ENCODE measurements around the gene STX1B.

The STX1B gene

DNA sequence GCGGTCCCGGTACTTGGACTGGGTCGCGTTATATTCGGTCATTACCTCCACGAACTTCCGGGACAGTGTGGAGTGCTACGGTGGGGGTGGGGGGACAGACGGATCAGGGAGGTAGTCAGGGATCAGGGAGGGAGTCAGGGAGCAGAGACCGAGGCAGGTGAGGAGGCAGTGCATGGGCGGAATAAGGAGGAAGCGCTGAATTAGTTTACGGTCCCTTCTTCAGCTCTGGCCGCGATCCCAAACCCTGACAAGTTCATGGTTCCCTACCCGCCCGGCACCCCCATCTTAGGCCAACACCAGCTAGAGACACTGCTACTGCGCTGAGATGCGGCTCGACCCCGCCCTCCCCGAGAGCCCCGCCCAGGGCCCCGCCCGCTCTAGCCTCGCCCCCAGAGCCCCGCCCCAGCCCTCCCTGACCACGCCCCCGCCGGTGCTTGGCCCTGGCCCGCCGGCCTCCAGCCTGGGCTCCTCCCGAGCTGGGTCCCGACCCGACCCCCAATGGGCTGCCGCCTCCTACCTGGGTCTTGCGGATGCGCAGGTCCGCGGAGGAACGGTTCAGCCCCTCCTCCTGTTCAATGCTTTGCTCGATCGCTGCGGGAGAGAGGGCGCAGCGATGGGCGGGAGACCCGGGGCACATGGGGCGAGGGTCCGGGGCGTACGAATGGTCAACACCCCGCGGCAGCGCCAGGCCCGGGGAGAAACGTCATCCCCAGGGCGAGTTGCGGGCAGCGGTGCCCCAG, 13.3 kb downstream of the STX1B start:
- Histone ChIP-seq H3K9me3 (ENCODE audit: low read length) (no peaks in the 10 kb centered on the region), H3F3A (ENCODE audit: insufficient read depth, low read length) (no peaks in the 10 kb centered on the region), H3K4me2 (ENCODE audit: low read length) (peak overlapping the region; percentile 81), H3K9me2 (ENCODE audit: low read depth, low read length) (no peaks in the 10 kb centered on the region), H3K9ac (ENCODE audit: low read length) (peak overlapping the region; percentile 68), H3K4me1 (ENCODE audit: insufficient read depth, low read length, severe bottlenecking) (peaks cover 26% of the 10 kb centered on the region), H3K4me3 (ENCODE audit: low read depth, low read length, poor library complexity, severe bottlenecking) (peak overlapping the region; percentile 69), H3K27me3 (ENCODE audit: insufficient read depth, low read length) (no peaks in the 10 kb centered on the region), H3K79me2 (ENCODE audit: insufficient read depth, low read length) (no peaks in the 10 kb centered on the region), H3K27ac (ENCODE audit: low read depth, low read length, poor library complexity, severe bottlenecking) (no peak overlapping the region), H4K20me1 (ENCODE audit: insufficient read depth, low read length) (no peaks in the 10 kb centered on the region), H3K36me3 (ENCODE audit: insufficient read depth, low read length) (no peaks in the 10 kb centered on the region), H2AFZ (ENCODE audit: low read length) (peak overlapping the region; percentile 53; the same call in 1 of the 2 replicates)
- TF ChIP-seq EZH2 (IDR thresholded peaks at IDR 0.05; ENCODE audit: borderline replicate concordance, low read length), result no peak
- TF ChIP-seq, protein P1, sequence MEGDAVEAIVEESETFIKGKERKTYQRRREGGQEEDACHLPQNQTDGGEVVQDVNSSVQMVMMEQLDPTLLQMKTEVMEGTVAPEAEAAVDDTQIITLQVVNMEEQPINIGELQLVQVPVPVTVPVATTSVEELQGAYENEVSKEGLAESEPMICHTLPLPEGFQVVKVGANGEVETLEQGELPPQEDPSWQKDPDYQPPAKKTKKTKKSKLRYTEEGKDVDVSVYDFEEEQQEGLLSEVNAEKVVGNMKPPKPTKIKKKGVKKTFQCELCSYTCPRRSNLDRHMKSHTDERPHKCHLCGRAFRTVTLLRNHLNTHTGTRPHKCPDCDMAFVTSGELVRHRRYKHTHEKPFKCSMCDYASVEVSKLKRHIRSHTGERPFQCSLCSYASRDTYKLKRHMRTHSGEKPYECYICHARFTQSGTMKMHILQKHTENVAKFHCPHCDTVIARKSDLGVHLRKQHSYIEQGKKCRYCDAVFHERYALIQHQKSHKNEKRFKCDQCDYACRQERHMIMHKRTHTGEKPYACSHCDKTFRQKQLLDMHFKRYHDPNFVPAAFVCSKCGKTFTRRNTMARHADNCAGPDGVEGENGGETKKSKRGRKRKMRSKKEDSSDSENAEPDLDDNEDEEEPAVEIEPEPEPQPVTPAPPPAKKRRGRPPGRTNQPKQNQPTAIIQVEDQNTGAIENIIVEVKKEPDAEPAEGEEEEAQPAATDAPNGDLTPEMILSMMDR (IDR thresholded peaks at IDR 0.05; ENCODE audit: low read length), result no peak

DNA sequence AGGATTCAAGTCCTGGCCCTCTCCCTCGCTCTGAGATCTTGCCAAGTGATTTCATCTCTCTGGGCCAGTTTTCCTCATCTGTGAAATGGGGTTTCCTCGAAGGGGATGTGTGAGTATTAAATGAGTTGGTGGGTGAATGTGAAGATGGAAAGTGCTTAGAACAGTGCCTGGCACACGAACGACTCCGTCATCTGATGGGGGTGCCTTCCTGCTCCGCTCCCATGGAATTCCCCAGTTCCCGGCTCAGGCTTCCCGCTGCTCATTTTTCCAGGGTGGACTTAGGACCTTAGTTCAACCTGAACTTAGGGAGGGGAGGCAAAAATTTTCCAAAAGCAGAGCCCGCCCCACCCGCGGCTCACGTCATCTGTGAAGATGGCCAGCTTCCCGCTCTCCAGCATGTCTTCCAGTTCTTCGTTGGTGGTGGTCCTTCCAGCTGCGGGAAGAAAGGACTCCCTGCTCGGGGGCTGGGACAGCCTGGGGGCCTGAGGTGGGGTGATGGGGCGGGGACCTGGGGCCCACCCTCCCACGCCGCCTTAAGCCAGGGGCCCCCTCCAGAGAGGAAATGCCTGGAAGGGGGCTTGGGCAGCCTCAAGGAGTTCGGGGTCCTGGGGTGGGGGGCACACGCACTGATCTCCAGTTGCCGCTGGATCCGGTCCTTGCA, 14.0 kb downstream of the STX1B start:
- Histone ChIP-seq H3K4me1 (ENCODE audit: insufficient read depth, low read length, severe bottlenecking) (peaks cover 28% of the 10 kb centered on the region), H3K36me3 (ENCODE audit: insufficient read depth, low read length) (no peaks in the 10 kb centered on the region), H3K9me2 (ENCODE audit: low read depth, low read length) (no peaks in the 10 kb centered on the region), H3K4me2 (ENCODE audit: low read length) (peak overlapping the region; percentile 81), H3K27ac (ENCODE audit: low read depth, low read length, poor library complexity, severe bottlenecking) (no peak overlapping the region), H3K27me3 (ENCODE audit: insufficient read depth, low read length) (no peaks in the 10 kb centered on the region), H3F3A (ENCODE audit: insufficient read depth, low read length) (no peaks in the 10 kb centered on the region), H3K4me3 (ENCODE audit: low read depth, low read length, poor library complexity, severe bottlenecking) (peak overlapping the region; percentile 69), H3K79me2 (ENCODE audit: insufficient read depth, low read length) (no peaks in the 10 kb centered on the region), H3K9ac (ENCODE audit: low read length) (peak overlapping the region; percentile 68), H2AFZ (ENCODE audit: low read length) (peak overlapping the region; percentile 53; the same call in 1 of the 2 replicates), H3K9me3 (ENCODE audit: low read length) (no peaks in the 10 kb centered on the region), H4K20me1 (ENCODE audit: insufficient read depth, low read length) (no peaks in the 10 kb centered on the region)
- no peak for TF ChIP-seq EZH2 (IDR thresholded peaks at IDR 0.05; ENCODE audit: borderline replicate concordance, low read length)
- TF ChIP-seq, protein P1 (IDR thresholded peaks at IDR 0.05; ENCODE audit: low read length), result no peak

DNA sequence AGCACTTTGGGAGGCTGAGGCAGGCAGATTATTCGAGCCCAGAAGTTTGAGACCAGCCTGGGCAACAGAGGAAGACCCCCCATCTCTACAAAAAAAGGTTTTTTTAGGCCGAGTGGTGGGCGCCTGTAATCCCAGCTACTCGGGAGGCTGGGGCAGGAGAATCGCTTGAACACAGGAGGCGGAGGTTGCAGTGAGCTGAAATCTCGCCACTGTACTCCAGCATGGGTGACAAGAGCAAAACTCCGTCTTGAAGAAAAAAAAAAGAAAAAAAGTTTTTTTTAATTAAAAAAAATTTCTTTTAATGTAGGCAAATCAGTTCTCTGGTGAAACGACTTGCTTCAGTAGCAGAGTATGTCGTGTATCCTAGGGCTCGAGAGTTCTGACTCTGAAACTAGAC, 14.5 kb downstream of the STX1B start:
- H4K20me1 ChIP-seq (ENCODE audit: insufficient read depth, low read length), result no peaks in the 10 kb centered on the region
- H3K4me3 ChIP-seq (ENCODE audit: low read depth, low read length, poor library complexity, severe bottlenecking), result peak overlapping the region; percentile 69
- H3K36me3 ChIP-seq (ENCODE audit: insufficient read depth, low read length), result no peaks in the 10 kb centered on the region
- H3K27ac ChIP-seq (ENCODE audit: low read depth, low read length, poor library complexity, severe bottlenecking), result no peak overlapping the region
- H3K9ac ChIP-seq (ENCODE audit: low read length), result peak overlapping the region; percentile 68; the same call in 1 of the 2 replicates
- TF ChIP-seq, protein P1 (IDR thresholded peaks at IDR 0.05; ENCODE audit: low read length), result no peak
- no peak for TF ChIP-seq EZH2 (IDR thresholded peaks at IDR 0.05; ENCODE audit: borderline replicate concordance, low read length)
- peak overlapping the region; percentile 81 for H3K4me2 ChIP-seq (ENCODE audit: low read length)
- H3K79me2 ChIP-seq (ENCODE audit: insufficient read depth, low read length), result no peaks in the 10 kb centered on the region
- H3K4me1 ChIP-seq (ENCODE audit: insufficient read depth, low read length, severe bottlenecking), result peaks cover 28% of the 10 kb centered on the region
- no peaks in the 10 kb centered on the region for H3F3A ChIP-seq (ENCODE audit: insufficient read depth, low read length)
- H3K9me2 ChIP-seq (ENCODE audit: low read depth, low read length), result no peaks in the 10 kb centered on the region
- H3K27me3 ChIP-seq (ENCODE audit: insufficient read depth, low read length), result no peaks in the 10 kb centered on the region
- no peak overlapping the region for H2AFZ ChIP-seq (ENCODE audit: low read length)
- no peaks in the 10 kb centered on the region for H3K9me3 ChIP-seq (ENCODE audit: low read length)
